ENCODE data around the gene MAMLD1.

DNA sequence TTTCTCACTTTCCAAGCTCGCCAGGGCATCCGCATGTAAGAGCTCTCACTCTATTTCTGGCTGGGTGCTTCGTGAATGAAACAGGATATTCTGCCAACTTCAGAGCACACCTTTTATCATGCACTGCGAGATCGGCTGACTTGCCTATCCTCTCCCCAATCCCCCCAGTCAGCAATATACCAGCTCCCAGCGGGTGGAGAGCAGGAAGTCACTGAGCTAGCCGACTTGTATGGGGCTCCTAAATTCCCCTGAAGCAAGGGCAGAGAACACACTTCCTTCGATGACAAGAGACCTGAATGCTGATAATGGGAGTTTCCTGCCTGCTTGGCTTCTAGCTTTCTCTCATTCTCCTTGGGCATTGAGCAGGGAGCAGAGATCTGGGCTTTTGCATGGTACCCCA, 33.8 kb upstream of the MAMLD1 start:
- TF ChIP-seq EGR1 (IDR thresholded peaks at IDR 0.05; ENCODE audit: low read depth in 2 of 2) (no peak), RAD21 (IDR thresholded peaks at IDR 0.05) (no peak), YY1 (IDR thresholded peaks at IDR 0.05) (no peak), FOXA2 (IDR thresholded peaks at IDR 0.05) (no peak), GABPA (IDR thresholded peaks at IDR 0.05 in 1 of 2, conservative IDR thresholded peaks at IDR 0.05 in 1 of 2) (no peak)
- TF ChIP-seq, protein P1, sequence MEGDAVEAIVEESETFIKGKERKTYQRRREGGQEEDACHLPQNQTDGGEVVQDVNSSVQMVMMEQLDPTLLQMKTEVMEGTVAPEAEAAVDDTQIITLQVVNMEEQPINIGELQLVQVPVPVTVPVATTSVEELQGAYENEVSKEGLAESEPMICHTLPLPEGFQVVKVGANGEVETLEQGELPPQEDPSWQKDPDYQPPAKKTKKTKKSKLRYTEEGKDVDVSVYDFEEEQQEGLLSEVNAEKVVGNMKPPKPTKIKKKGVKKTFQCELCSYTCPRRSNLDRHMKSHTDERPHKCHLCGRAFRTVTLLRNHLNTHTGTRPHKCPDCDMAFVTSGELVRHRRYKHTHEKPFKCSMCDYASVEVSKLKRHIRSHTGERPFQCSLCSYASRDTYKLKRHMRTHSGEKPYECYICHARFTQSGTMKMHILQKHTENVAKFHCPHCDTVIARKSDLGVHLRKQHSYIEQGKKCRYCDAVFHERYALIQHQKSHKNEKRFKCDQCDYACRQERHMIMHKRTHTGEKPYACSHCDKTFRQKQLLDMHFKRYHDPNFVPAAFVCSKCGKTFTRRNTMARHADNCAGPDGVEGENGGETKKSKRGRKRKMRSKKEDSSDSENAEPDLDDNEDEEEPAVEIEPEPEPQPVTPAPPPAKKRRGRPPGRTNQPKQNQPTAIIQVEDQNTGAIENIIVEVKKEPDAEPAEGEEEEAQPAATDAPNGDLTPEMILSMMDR (IDR thresholded peaks at IDR 0.05; ENCODE audit: low read depth, low read length, missing input control), result no peak
- TF ChIP-seq, protein P2, sequence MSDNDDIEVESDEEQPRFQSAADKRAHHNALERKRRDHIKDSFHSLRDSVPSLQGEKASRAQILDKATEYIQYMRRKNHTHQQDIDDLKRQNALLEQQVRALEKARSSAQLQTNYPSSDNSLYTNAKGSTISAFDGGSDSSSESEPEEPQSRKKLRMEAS (IDR thresholded peaks at IDR 0.05), result no peak
